Femur (tissue), 1 donor: ENCODE measurements around the gene EPS8.

ENCODE experiments used
- DNase-seq: peaks from one replicate; pipeline ENCODE4 v3.0.0-alpha.2; 2017

Gene EPS8

DNA sequence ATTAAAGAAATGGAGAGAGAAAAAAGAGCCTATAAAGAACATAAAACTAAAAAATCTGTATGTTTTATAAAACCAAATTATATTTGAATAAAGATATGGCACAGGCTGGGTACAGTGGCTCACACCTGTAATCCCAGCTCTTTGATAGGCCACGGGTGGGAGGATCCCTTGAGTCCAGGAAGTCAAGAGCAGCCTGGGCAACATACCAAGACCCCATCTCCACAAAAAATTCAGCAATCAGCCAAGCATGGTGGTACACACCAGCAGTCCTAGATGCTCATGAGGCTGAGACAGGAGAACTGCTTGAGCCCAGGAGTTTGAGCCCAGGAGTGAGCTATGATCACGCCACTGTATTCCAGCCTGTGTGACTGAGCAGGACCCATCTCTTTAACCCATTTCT is 74.9 kb downstream of the EPS8 start:
- no peak for DNase-seq

GRCh38 chr12:15712823-15713660 is 76.1 kb downstream of the EPS8 start:
- DNase-seq = peak; percentile 46

- no peak for DNase-seq
Observed at GRCh38 chr12:15712160-15712559, 77.0 kb downstream of the EPS8 start.

GRCh38 chr12:15710860-15711510 is 78.2 kb downstream of the EPS8 start:
- DNase-seq = no peak

DNA sequence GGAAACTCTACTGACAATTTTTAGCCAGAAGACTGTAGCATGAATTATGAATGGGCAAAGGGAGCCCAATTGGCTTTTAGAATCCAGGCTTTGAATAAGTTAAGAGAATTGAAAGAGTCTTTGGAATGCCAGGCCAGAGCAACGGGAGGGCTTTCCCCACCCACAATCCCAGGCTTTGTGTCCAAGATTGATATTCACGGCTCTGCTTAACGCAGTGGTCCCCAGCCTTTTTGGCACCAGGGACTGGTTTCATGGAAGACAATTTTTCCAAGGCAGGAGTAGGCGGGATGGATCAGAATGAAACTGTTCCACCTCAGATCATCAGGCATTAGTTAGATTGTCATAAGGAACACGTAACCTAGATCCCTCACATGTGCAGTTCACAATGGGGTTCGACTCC is 79.6 kb downstream of the EPS8 start:
- DNase-seq = no peak

- no peak for DNase-seq
Observed at GRCh38 chr12:15708396-15709076, 80.7 kb downstream of the EPS8 start.

GRCh38 chr12:15707516-15708199 is 81.5 kb downstream of the EPS8 start:
- no peak for DNase-seq

- DNase-seq = no peak
Observed at GRCh38 chr12:15706010-15706676, 83.0 kb downstream of the EPS8 start.

DNA sequence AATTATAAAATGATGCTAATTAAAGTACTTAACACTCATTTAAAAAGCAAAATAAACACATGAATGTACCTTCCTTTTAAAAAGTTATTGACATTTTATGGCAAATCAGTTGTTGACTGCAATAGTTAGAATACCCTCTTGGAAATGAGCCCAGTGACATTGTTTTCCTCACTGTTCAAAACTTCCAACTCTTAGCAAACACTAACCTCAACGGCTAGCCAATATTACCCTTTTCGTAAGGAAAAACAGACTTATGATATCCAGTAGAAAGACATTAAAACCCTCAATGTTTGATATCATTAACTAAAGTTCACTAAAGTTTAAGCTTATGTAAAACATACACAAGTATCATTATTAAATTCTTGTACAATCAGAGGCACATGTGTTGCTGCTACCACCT is 83.6 kb downstream of the EPS8 start:
- DNase-seq = no peak

DNA sequence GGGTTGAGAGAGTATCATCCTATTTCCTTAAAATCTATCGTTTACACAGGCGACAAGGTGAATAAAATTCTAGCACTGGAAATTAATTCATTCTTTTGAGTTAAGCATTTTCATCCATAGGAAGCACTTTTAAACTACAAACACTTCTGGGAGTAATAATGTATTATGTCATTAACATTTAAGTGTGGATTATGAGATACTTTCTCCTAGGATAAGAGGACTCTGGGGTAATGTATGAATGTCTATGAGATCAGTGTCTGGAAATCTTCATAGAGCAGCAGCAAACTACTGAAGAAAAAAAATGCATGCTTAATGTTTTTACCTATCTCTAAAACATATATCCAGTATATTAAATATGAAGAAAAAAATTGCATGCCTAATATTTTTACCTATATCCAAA is 86.9 kb downstream of the EPS8 start:
- DNase-seq = no peak

DNA sequence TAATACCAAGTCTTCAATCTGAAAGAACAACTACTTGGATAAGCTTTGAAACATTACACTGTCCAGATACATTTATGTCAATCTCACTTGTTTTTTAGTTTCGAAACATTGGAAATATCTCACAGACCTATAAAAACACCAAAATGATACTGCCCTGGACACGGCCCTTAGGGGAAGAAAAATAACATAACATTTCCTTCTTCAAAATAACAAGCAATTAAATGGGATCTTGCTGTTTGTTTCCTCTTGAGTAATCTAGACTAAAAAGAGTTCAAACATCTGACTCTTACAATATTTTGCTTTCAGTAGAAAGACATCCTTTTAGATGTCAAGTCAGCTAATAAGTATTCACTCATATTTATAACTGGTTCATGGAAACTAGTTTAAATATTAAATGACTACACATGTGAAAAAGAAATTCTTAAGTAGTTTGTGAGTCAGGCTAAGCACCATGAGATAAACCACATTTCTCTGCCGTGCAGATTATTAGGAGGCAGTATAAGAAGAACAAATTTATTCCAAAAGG is 87.5 kb downstream of the EPS8 start:
- DNase-seq = no peak

DNA sequence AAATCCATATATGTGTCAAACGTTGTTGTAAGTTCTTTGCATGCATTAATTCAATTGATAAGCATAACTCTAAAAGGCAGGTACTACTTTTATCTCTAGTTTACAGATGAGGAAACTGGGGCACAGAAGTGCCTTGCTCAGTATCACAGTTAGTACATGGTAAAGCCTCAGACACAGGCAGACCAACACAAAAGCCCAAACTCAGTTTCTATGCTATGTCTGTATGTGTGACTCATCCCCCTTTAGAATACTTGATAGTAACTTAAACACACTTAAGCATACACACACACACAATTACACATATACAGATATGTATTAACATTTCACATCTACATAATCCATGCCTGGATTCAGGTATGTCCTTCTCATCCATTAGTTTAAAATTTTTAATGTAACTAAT is 88.0 kb downstream of the EPS8 start:
- no peak for DNase-seq

DNA sequence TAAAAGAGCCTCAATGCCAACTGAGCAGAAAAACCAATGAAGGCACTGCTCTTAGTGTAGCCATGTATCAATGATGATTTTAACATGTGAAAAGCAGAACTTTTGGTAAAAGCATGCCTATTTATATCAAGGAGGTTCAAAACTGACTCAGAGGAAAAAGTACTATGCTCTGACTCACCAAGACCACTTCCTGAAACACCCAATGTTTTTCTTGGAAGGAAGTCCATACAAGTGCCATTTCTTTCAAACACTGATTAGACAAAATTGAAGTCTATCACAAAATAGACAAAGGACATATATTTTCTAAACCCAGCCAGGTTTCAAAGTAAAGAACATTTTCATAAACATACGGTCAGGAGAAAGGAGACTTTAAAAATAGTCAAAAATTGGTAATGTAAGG is 88.6 kb downstream of the EPS8 start:
- no peak for DNase-seq

GRCh38 chr12:15699886-15700285 is 89.3 kb downstream of the EPS8 start:
- DNase-seq = no peak

DNA sequence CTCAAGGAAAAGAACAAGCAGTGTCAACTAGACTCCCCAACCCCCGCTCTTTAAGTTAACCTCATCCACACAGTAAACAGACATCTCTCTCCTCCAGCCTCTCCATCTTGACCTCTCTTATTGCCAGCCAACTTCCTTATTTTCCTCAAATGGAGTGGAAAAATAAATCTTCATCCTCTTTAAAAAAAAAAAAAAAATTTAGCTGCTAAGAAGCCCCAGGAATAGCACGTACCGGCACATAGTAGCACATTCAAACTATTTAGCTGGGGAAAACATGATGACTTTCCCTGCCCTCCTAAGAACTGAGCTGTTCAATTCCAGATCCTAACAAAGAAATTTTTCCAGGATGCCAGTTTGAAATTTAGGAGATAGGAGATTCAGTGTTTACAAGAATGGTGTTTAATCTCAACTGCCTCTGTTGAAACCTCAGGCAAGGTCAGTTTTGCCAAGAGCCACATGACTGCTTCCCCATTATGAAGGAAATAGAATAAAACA is 90.8 kb downstream of the EPS8 start:
- DNase-seq = no peak

DNA sequence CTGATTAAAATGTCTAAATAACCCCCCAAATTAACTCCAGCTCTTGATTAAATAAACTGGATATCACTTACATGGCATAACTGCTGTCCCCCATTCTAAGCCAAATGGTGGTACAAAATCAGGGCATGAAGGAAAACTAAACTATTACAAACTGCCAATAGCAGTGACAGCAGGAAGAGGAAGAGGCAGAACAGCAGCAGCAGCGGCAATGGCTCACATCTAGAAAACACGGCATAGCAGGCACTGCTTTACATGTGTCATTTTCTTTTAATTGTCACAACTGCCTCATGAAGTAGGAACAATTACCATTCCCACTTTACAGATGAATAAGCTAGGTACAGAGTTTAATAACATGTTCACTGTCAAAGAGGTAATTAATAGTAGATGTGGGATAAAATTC is 92.0 kb downstream of the EPS8 start:
- no peak for DNase-seq

DNA sequence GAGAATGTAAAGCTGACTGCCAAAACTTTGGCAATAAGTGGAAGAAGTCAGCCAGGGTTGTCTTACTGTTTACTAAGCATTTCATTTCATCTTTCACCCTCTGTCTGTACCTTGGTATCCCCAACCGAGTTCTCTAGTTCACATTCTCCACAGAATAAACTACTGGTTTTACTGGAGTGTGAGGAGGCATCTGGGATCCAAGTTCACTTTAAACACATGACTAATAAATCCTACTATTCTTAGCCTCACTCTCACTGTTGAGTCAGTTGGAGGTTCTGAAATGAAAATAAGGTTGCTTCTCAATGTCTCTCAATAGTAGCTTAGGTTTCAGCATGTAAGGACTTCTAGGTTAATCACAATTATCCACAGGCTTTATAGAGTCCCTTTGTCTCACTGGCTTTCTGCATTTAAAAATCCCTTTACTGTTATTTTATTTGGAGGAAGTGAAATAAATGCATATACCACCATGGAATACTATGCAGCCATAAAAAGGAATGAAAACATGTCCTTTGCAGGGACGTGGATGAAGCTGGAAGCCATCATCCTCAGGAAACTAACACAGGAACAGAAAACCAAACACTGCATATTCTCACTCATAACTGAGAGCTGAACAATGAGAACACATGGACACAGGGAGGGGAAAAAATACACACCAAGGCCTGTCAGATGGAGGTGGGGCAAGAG is 95.8 kb downstream of the EPS8 start:
- no peak for DNase-seq

GRCh38 chr12:15691388-15691787 is 97.8 kb downstream of the EPS8 start:
- no peak for DNase-seq

GRCh38 chr12:15690320-15690719 is 98.9 kb downstream of the EPS8 start:
- DNase-seq = no peak

DNA sequence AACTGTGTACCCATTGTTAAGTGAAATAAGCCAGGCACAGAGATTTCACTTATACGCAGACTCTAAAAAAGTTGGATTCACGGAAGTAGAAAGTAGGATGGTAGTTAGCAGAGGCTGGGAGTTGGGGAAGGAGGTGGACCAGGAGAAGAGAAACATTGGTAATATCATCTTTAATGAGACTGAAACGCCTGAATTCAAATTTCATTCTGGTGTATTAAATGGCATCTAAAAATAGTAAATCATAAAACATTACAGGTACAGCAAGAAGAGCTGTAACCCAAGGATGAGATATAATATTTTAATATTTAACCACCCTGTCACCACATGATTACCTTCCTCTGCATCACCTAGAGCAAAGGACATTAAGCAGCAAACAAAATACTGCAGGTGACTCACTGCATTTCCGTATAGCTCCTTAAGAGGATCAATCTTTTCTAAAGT is 99.4 kb downstream of the EPS8 start:
- DNase-seq = no peak

DNA sequence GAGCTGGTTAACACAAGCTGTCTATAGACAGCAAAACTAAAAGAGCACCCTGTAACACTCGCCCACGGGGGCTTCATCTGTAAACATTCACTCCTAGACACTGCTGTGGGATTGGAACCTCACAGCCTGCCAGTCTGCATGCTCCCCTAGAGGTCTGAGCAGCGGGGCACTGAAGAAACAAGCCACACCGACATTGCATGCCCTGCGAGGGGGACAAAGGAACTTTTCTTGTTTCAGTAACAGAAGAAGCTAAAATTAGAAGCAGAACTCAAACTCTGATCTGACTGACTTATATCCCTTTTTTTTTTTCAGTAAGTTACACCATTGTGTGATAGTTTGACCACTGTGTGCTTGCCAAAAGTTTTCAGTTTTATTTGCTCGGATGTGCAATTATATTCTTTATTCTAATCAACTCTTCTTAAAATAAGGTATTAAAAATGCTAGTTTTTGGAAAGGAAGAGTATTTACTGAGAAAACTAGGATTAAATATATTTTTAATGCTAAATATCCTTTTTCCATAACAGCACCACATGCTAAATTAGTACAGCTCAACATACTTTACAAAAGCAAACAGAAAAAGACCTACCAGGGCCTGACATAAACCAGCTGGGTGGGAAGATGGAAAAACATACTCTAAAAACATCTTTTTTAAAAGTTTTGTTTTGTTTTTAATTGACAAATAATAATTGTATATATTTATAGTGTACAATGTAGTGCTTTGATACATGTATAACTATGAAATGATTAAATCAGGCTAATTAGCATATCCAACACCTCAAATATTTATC is 100.2 kb downstream of the EPS8 start:
- no peak for DNase-seq
